DLD1 (cell line): ENCODE measurements around the gene SLC2A4.
"Not testable (repeated sequence)": the region's sequence is repeated elsewhere in the genome, so short reads cannot be mapped to it uniquely, and the experiment has no call there.

Experiments
- in situ Hi-C: cut with HindIII; loops from 2 replicates; pipeline ENCODE4 v1.10.0; 2017; ENCODE audit warnings: low sequenced_read_pairs

SLC2A4 gene

GRCh38 chr17:7281074-7281952 lies at the start of gene SLC2A4:
Gene SLC2A4 (plus strand): TSS chr17:7281718. CDS start chr17:7281935, 217 bp downstream.
- in situ Hi-C loops, result no loop called here

DNA sequence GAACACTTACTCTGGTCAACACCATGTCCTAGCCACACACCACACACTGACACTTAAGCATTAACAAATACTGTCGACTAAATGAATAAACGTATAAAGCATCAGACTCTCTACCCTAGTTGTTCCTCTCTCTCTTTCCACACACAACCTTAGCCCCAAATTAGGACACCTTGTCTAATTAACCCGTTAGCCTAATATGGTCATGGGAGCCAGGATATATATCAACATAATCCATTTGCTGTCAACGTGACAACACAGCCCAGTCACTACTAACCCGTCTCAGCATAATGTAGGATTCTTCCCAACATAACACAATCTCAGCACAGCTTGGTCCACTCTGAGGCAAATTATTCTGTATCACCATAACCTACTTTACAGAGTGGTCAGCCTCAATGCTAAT lies 49.4 kb upstream of the SLC2A4 start:
- in situ Hi-C loops, result no loop called here

GRCh38 chr17:7233701-7234082 lies 47.8 kb upstream of the SLC2A4 start:
- in situ Hi-C loops, result no loop called here

DNA sequence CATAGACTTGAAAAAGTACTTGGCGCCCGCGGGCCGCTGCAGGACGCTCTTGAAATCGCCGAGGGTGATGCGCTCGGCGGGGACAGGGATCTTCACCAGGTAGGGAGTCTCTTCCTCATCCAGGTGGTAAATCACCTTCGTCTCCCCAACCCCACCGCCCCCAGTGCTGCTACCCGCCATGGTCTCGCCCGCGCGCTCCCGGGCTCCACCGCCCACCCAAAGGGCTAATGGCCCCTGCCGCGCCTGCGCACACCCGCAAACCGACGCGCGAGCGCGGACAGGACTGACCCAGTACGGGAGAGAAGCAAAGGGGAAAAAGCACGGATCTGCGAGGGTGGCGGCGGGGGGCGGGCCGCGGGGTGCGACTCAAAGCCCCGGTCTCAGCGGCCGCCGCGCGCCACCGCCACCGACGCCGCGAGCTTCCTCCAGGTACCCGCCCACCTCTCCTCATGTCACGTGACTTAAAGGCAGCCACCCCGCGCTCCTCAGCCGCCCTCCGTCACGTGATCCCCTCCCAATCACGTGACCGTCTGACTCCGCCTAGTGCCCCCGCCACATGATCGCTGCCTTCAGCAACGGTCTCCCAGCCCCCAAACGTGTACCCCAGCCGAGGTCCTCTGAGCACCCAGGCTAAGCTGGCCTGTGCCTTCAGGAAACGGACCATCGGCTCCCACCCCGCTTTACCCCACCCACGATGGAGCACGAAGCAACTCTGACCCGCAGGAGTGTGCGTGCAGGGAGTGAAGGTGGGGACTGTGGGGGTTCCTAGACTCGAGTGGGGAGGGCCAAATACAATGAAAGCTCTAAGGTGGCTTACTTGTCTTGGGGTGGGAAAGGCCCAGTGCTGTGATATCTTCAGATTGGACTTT lies 47.2 kb upstream of the SLC2A4 start, which contains the start of gene DVL2:
Gene DVL2 (minus strand): TSS at position 435 of the 869 bp plus-strand sequence. CDS start 255 bp downstream, at position 180.
- in situ Hi-C loops, result no loop called here

GRCh38 chr17:7235693-7236665 lies 45.5 kb upstream of the SLC2A4 start:
- in situ Hi-C loops, result no loop called here

DNA sequence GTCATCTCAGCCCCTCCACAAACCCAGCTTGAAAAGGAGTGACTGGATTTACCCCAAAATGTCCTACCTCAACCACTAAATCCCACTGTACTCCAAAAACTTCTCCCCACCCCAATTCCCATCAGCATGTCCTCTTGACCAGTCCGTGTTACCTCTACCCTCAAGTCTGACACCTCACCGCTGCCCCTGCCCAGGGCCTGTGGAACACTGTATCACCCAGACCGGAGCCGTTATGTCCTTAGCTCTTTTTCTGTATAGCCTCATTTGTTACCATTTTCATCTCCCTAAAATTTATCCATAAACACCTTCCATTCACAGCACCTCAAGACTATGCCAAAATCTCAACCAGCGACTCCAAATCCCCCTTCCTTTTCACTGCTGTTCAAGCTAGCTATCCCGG lies 44.7 kb upstream of the SLC2A4 start:
- in situ Hi-C loops, result no loop called here

- in situ Hi-C loops, result no loop called here
These were observed 44.2 kb upstream of the SLC2A4 start for GRCh38 chr17:7237266-7237760.

GRCh38 chr17:7237761-7238419 lies 43.6 kb upstream of the SLC2A4 start:
- in situ Hi-C loops, result no loop called here

DNA sequence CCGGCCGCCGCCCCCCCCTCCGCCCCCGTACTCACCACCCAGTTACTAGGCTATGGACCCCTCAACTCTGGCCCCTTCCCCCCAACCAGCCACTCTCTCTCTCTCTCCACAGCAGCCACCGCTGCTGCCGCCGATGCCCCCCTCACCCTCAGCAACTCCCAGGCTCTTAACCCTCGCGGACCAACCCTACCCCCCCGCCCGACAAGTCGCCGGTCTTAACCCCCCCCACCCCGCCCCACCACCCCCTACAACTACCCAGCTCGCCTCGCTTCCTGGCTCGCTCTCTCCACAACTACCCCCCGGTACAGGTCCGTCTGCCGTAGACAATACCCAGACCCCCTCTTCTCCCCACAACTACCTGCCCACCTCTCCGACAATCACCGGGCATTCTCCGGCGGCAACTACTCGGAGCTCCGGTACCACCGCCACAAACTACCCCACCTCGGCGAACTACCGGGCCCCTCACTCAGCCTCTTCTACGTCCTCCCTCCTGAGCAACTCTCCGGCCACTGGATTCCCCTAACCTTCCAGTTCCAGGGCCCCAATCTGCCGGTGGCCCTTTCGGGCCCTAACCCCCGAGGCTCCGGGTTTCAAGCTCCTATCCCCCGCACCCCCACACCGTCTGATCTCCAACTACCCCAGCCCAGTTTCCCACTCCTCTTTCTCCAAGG lies 43.0 kb upstream of the SLC2A4 start:
- in situ Hi-C loops, result no loop called here

- in situ Hi-C loops, result no loop called here
These were observed 42.2 kb upstream of the SLC2A4 start, which contains the start of gene PHF23 for GRCh38 chr17:7239091-7240027. Gene PHF23 (minus strand): TSS chr17:7239457. CDS start chr17:7239279, 178 bp downstream.

DNA sequence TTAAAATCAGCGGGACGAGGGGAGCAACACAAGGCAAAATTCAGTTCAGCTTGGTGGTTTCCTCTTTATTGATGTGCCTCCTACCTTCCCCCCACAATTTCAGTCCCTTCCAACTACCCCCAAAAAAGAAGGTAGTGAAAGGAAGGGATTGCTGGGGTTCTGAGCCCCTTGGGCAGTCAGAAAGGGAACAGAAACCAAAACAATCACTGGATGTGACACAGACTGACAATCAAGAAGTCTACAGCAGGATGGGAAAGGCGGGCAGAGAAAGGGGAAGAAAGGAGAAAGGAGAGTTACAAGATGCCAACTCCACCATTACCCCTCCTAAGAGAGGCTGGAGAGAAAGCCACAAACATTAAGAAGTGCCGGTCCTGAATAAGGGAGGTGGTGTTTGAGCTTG lies 41.1 kb upstream of the SLC2A4 start:
- in situ Hi-C loops, result no loop called here

GRCh38 chr17:7241090-7241733 lies 40.3 kb upstream of the SLC2A4 start:
- in situ Hi-C loops, result no loop called here

- in situ Hi-C loops, result no loop called here
These were observed 39.5 kb upstream of the SLC2A4 start, which contains the start of gene GABARAP for GRCh38 chr17:7241783-7242716. Gene GABARAP (minus strand): TSS chr17:7242449. CDS start chr17:7242330, 119 bp downstream.

GRCh38 chr17:7242717-7243452 lies 38.6 kb upstream of the SLC2A4 start:
- in situ Hi-C loops, result no loop called here

GRCh38 chr17:7243453-7243729 lies 38.1 kb upstream of the SLC2A4 start:
- in situ Hi-C loops, result no loop called here

- in situ Hi-C loops, result not testable (repeated sequence)
These were observed 37.7 kb upstream of the SLC2A4 start for GRCh38 chr17:7243838-7244237.
